Progenitor cell of endocrine pancreas (in vitro differentiated cells): ENCODE measurements around the gene OR2B6. TPM values are rescaled to one million over a fixed set of nuclear protein-coding genes. Genes with fewer than 3 reads are reported as not detected.

Experiments used
- DNase-seq: peaks from one replicate; pipeline ENCODE4 v3.0.0; 2021; ENCODE audit warnings: low spot score; ENCODE audit not compliant: unreplicated experiment
- H3K27ac Mint-ChIP-seq: 2 replicates; pipeline ENCODE4 v1.8.0; 2021; ENCODE audit warnings: mild to moderate bottlenecking, moderate library complexity, mixed read lengths
- H3K27me3 Mint-ChIP-seq: 2 replicates; pipeline ENCODE4 v1.8.0; 2021; ENCODE audit warnings: mixed read lengths
- H3K36me3 Mint-ChIP-seq: 2 replicates; pipeline ENCODE4 v1.8.0; 2022; ENCODE audit warnings: mixed read lengths; ENCODE audit not compliant: insufficient read depth
- H3K4me1 Mint-ChIP-seq: 2 replicates; pipeline ENCODE4 v1.8.0; 2021; ENCODE audit warnings: low read depth, mixed read lengths
- H3K4me3 Mint-ChIP-seq: 2 replicates; pipeline ENCODE4 v1.8.0; 2021; ENCODE audit warnings: low read depth, mild to moderate bottlenecking, moderate library complexity, mixed read lengths
- H3K9me3 Mint-ChIP-seq: 2 replicates; pipeline ENCODE4 v1.8.0; 2021; ENCODE audit warnings: low read depth, mixed read lengths
- total RNA-seq: library from RNA; stranded (reverse); gene quantifications from 2 replicates; pipeline ENCODE4 v1.2.1, GENCODE V29; 2021
- TF ChIP-seq, protein P1 (sequence below): fragments of 200-600 bp; sonication (generic); IDR thresholded peaks from one replicate; pipeline ENCODE4 v1.5.0; 2021; ENCODE audit warnings: antibody characterized with exemption, mild to moderate bottlenecking; ENCODE audit not compliant: unreplicated experiment

Gene OR2B6
- total RNA-seq, 1 donor from 2014 or later, result not detected

DNA sequence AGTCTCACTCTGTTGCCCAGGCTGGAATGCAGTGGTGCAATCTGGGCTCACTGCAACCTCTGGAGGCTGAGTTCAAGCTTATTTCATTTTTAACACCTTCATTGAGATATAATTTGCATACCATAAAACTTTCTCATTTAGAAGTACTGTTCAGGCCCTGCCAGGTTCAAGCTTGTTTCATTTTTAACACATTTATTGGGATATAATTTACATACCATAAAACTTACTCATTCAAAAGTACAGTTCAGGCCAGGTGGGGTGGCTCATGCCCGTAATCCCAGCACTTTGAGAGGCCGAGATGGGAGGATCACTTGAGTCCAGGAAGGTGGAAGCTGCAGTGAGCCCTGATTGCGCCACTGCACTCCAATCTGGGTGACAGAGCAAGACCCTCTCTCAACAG, 5.5 kb downstream of the OR2B6 start:
- Mint-ChIP-seq H3K4me3 (no peak overlapping the region), H3K36me3 (no peaks in the 10 kb centered on the region), H3K27me3 (peaks cover 9% of the 10 kb centered on the region), H3K4me1 (no peaks in the 10 kb centered on the region), H3K27ac (no peak overlapping the region), H3K9me3 (no peaks in the 10 kb centered on the region)
- no peak for DNase-seq
- TF ChIP-seq, protein P1, sequence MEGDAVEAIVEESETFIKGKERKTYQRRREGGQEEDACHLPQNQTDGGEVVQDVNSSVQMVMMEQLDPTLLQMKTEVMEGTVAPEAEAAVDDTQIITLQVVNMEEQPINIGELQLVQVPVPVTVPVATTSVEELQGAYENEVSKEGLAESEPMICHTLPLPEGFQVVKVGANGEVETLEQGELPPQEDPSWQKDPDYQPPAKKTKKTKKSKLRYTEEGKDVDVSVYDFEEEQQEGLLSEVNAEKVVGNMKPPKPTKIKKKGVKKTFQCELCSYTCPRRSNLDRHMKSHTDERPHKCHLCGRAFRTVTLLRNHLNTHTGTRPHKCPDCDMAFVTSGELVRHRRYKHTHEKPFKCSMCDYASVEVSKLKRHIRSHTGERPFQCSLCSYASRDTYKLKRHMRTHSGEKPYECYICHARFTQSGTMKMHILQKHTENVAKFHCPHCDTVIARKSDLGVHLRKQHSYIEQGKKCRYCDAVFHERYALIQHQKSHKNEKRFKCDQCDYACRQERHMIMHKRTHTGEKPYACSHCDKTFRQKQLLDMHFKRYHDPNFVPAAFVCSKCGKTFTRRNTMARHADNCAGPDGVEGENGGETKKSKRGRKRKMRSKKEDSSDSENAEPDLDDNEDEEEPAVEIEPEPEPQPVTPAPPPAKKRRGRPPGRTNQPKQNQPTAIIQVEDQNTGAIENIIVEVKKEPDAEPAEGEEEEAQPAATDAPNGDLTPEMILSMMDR, result no peak

DNA sequence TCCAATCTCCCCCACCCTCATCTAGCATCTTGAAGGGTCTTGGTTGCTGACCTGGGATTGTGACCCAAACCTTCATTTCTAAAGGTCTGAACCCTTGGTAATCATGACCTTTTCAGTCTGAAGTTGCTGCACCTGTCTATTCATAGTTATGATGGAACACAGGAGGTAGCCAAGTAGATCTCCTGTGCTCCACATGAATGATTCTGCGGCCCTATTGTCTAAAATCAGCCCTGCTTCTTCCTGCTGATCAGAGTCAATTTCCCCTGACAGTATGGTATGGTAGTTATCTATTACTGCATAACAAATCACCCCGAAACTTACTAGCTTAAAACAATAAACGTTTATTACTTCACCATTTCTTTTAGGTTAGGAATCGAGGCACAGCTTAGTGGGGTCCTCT, 9.0 kb downstream of the OR2B6 start:
- Mint-ChIP-seq H3K27ac (no peak overlapping the region), H3K36me3 (no peaks in the 10 kb centered on the region), H3K27me3 (peaks cover 3% of the 10 kb centered on the region), H3K9me3 (peaks cover 9% of the 10 kb centered on the region), H3K4me1 (no peaks in the 10 kb centered on the region), H3K4me3 (no peak overlapping the region)
- no peak for DNase-seq
- TF ChIP-seq, protein P1, result no peak

DNA sequence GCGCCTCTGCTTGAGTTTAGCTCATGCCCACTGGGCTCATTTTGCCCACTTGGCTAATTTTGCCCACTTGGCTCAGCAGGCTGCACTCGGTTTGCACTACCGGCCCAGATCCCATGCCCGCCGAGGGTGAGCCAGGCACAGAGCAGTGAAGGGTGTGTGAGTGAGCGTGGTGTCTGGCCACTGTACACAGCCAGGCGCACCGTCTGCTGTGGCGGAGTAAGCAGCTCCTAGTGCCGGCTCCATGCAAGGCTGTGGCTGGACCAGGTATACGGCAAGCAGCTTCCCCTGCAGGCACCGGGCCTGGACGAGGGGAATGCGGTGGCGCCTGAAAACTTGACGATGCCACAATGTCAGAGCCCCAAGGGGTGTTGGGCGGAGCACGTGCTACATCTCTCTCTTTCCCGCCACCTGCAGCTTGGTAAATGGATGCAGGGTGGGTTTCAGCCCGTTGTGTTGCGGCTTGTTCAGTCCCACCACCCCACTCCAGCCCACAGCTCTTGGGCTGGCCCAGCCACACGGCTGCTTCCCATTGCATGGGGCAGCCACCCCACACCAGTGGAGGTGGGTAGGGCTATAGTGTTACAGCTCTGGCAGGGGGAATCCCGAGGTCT, 9.9 kb downstream of the OR2B6 start:
- peaks cover 3% of the 10 kb centered on the region for H3K27me3 Mint-ChIP-seq
- DNase-seq, result no peak
- no peaks in the 10 kb centered on the region for H3K36me3 Mint-ChIP-seq
- H3K4me1 Mint-ChIP-seq, result no peaks in the 10 kb centered on the region
- TF ChIP-seq, protein P1, result no peak
- peaks cover 12% of the 10 kb centered on the region for H3K9me3 Mint-ChIP-seq
- H3K27ac Mint-ChIP-seq, result no peak overlapping the region
- H3K4me3 Mint-ChIP-seq, result no peak overlapping the region

- TF ChIP-seq, protein P1, result no peak
Measured at GRCh38 chr6:27970444-27970843, 13.4 kb downstream of the OR2B6 start.

GRCh38 chr6:27972750-27973149, 15.7 kb downstream of the OR2B6 start:
- no peak for DNase-seq
- no peaks in the 10 kb centered on the region for H3K36me3 Mint-ChIP-seq
- H3K27me3 Mint-ChIP-seq, result peaks cover 22% of the 10 kb centered on the region
- H3K4me3 Mint-ChIP-seq, result no peak overlapping the region
- H3K9me3 Mint-ChIP-seq, result peaks cover 12% of the 10 kb centered on the region
- H3K27ac Mint-ChIP-seq, result no peak overlapping the region
- TF ChIP-seq, protein P1, result no peak
- H3K4me1 Mint-ChIP-seq, result no peaks in the 10 kb centered on the region

More at GRCh38 chr6:27970444-27970843, 13.4 kb downstream of the OR2B6 start:
- H3K27ac Mint-ChIP-seq, result no peak overlapping the region
- no peak overlapping the region for H3K4me3 Mint-ChIP-seq
- H3K27me3 Mint-ChIP-seq, result peaks cover 10% of the 10 kb centered on the region
- no peaks in the 10 kb centered on the region for H3K36me3 Mint-ChIP-seq
- H3K4me1 Mint-ChIP-seq, result no peaks in the 10 kb centered on the region
- DNase-seq, result no peak
- peaks cover 12% of the 10 kb centered on the region for H3K9me3 Mint-ChIP-seq
